ENCODE measurements around the gene FASTK. TPM values are rescaled to one million over a fixed set of nuclear protein-coding genes. Genes with fewer than 3 reads are reported as not detected.
A peak's percentile ranks its signal among the peaks of the same experiment; 100 is the strongest.

FASTK gene
- total RNA-seq, 6 experiments from 2014 or later = 83.8 to 97.0 (median 92.4) TPM

- DNase-seq = peak; percentile 94
- H3K9me3 Mint-ChIP-seq = no peaks in the 10 kb centered on the region
- peaks cover 61% of the 10 kb centered on the region for H3K4me1 Mint-ChIP-seq (ENCODE audit: low read depth)
- H3K4me3 Mint-ChIP-seq = peak overlapping the region; percentile 80
- H3K27me3 Mint-ChIP-seq (ENCODE audit: insufficient read depth) = no peaks in the 10 kb centered on the region; the same call in 1 of the 2 replicates
- peak overlapping the region; percentile 86 for H3K27ac Mint-ChIP-seq
- peaks cover 2% of the 10 kb centered on the region; the same call in 1 of the 2 replicates for H3K36me3 Mint-ChIP-seq (ENCODE audit: low read depth)
- peak; percentile 40 for TF ChIP-seq CTCF (IDR thresholded peaks at IDR 0.05)
Measured at GRCh38 chr7:151113344-151114150, 32.9 kb upstream of the FASTK start.

- Mint-ChIP-seq H3K27ac (peak overlapping the region; percentile 33), H3K4me1 (ENCODE audit: low read depth) (peaks cover 63% of the 10 kb centered on the region), H3K36me3 (ENCODE audit: low read depth) (no peaks in the 10 kb centered on the region), H3K4me3 (peak overlapping the region; percentile 29; the same call in 1 of the 2 replicates), H3K9me3 (no peaks in the 10 kb centered on the region), H3K27me3 (ENCODE audit: insufficient read depth) (no peaks in the 10 kb centered on the region; the same call in 1 of the 2 replicates)
- peak; percentile 95 for TF ChIP-seq CTCF (IDR thresholded peaks at IDR 0.05)
- peak; percentile 65 for DNase-seq
Measured at GRCh38 chr7:151110941-151111645, 30.5 kb upstream of the FASTK start.

GRCh38 chr7:151110236-151110940 lies 29.8 kb upstream of the FASTK start:
- H3K36me3 Mint-ChIP-seq (ENCODE audit: low read depth) = no peaks in the 10 kb centered on the region
- H3K4me1 Mint-ChIP-seq (ENCODE audit: low read depth) = peaks cover 57% of the 10 kb centered on the region
- H3K27ac Mint-ChIP-seq = peak overlapping the region; percentile 32
- peak overlapping the region; percentile 29; the same call in 1 of the 2 replicates for H3K4me3 Mint-ChIP-seq
- no peaks in the 10 kb centered on the region; the same call in 1 of the 2 replicates for H3K27me3 Mint-ChIP-seq (ENCODE audit: insufficient read depth)
- no peak for DNase-seq
- TF ChIP-seq CTCF (IDR thresholded peaks at IDR 0.05) = no peak
- no peaks in the 10 kb centered on the region for H3K9me3 Mint-ChIP-seq

- H3K27ac Mint-ChIP-seq = peak overlapping the region; percentile 51
- H3K36me3 Mint-ChIP-seq (ENCODE audit: low read depth) = no peaks in the 10 kb centered on the region
- peaks cover 67% of the 10 kb centered on the region for H3K4me1 Mint-ChIP-seq (ENCODE audit: low read depth)
- DNase-seq = no peak
- no peak for TF ChIP-seq CTCF (IDR thresholded peaks at IDR 0.05)
- H3K4me3 Mint-ChIP-seq = no peak overlapping the region
- no peaks in the 10 kb centered on the region; the same call in 1 of the 2 replicates for H3K27me3 Mint-ChIP-seq (ENCODE audit: insufficient read depth)
- H3K9me3 Mint-ChIP-seq = no peaks in the 10 kb centered on the region
Measured at GRCh38 chr7:151109094-151110048, 28.8 kb upstream of the FASTK start.
